ENCODE measurements around the gene PARD6A.
A peak's percentile ranks its signal among the peaks of the same experiment; 100 is the strongest.

The PARD6A gene, protein sequence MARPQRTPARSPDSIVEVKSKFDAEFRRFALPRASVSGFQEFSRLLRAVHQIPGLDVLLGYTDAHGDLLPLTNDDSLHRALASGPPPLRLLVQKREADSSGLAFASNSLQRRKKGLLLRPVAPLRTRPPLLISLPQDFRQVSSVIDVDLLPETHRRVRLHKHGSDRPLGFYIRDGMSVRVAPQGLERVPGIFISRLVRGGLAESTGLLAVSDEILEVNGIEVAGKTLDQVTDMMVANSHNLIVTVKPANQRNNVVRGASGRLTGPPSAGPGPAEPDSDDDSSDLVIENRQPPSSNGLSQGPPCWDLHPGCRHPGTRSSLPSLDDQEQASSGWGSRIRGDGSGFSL

DNA sequence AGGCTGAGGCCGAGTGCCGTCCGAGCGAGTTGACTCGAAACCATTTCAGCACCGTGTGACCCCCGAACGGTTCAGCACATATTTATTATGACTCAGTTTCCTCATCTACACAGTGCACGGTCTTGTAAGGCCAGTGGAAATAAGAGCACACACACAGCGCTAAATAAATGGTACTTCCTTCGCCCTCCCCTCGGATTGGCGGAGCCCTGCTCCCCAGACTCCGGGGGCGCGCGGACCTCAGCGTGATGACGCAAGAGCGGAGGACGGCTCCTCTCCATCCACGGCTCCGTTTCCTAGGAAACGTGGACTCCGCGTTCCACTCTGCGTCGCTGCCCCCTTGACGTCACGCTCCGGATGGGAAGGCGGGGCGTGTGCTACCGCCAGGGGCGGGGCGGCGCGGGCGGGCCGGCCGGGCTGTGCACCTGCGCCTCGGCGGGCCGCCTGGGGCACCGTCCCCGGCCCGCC, at the start of gene PARD6A:
Gene PARD6A, plus strand, starts transcription at position 397 of the 465 bp plus-strand sequence. CDS start 79 bp downstream, outside the sequence.
- TF ChIP-seq, protein P1, sequence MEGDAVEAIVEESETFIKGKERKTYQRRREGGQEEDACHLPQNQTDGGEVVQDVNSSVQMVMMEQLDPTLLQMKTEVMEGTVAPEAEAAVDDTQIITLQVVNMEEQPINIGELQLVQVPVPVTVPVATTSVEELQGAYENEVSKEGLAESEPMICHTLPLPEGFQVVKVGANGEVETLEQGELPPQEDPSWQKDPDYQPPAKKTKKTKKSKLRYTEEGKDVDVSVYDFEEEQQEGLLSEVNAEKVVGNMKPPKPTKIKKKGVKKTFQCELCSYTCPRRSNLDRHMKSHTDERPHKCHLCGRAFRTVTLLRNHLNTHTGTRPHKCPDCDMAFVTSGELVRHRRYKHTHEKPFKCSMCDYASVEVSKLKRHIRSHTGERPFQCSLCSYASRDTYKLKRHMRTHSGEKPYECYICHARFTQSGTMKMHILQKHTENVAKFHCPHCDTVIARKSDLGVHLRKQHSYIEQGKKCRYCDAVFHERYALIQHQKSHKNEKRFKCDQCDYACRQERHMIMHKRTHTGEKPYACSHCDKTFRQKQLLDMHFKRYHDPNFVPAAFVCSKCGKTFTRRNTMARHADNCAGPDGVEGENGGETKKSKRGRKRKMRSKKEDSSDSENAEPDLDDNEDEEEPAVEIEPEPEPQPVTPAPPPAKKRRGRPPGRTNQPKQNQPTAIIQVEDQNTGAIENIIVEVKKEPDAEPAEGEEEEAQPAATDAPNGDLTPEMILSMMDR (IDR thresholded peaks at IDR 0.05; ENCODE audit: control insufficient read depth, extremely low read depth, insufficient read depth), result no peak
- peak; percentile 79 for DNase-seq (ENCODE audit: low read depth)
- peak within 1 kb of the TSS; percentile 57 for H3K4me3 ChIP-seq (ENCODE audit: low read depth, low read length)

DNA sequence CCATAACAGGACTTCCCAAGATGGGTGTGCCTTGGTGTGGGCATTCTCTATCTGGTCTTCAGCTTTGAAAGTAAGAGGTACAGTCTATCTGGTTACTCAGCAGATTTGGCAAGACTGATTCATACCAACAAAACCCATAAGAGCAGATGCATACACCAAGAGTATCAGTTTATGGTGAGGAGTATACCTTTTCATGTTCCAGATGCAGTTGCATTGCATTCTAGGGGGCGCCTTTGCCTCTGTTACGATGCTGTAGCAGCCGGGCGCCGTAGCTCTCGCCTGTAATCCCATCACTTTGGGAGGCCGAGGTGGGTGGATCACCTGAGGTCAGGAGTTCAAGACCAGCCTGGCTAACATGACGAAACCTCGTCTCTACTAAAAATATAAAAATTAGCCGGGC, 47.0 kb upstream of the PARD6A start:
- TF ChIP-seq, protein P1 (IDR thresholded peaks at IDR 0.05; ENCODE audit: control insufficient read depth, extremely low read depth, insufficient read depth), result no peak
- no peak overlapping the region for H3K4me3 ChIP-seq (ENCODE audit: low read depth, low read length)
- no peak for DNase-seq (ENCODE audit: low read depth)

DNA sequence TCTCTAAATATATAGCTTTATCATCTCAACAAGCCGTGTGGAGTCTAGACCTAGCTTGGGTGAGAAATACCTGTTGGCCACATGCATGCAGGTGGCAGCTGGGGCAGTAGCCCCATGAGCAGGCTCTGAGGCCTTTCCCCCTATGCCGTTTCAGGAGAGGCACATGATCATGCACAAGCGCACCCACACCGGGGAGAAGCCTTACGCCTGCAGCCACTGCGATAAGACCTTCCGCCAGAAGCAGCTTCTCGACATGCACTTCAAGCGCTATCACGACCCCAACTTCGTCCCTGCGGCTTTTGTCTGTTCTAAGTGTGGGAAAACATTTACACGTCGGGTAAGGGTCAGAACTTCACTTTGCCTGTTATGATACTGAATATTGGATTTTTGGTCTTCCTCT, 32.5 kb upstream of the PARD6A start:
- TF ChIP-seq, protein P1 (IDR thresholded peaks at IDR 0.05; ENCODE audit: control insufficient read depth, extremely low read depth, insufficient read depth), result no peak
- no peak overlapping the region for H3K4me3 ChIP-seq (ENCODE audit: low read depth, low read length)
- no peak for DNase-seq (ENCODE audit: low read depth)

DNA sequence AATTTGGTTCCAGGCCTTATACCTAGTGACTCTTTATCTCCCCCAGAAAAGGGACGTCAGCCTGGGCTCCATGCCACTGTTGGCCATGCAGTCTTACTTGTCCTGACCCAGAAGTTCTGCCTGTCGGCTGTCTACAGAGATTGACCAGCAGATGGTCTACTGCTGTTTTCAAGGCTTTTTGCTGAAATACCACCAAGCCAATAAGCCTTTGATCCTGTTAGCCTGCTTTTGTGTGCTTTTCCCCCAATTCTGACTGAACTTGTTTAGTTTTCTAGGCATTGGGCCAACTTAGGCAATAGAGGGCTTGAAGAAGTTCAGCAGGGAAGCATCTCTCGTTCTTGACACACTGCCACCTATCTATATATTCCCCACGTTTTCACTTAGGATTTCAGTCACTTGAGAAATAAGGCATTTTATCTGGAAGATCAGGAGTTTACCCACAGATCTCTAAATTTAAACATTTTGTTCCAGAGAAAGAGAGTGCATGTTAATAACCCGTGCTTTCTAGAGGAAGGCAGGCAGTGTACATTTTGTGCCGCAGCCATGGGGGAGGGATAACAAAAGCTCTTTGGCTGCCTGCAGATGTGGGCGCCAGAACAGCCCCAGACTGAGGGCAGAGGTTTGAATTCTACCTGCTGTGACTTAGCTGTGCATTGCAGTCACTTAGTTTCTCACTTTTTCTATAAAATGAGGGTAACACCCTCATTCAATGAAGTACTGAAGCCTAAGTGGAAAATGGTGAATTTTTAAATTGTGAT, 28.2 kb upstream of the PARD6A start:
- no peak for DNase-seq (ENCODE audit: low read depth)
- H3K4me3 ChIP-seq (ENCODE audit: low read depth, low read length), result no peak overlapping the region
- TF ChIP-seq, protein P1 (IDR thresholded peaks at IDR 0.05; ENCODE audit: control insufficient read depth, extremely low read depth, insufficient read depth), result no peak

DNA sequence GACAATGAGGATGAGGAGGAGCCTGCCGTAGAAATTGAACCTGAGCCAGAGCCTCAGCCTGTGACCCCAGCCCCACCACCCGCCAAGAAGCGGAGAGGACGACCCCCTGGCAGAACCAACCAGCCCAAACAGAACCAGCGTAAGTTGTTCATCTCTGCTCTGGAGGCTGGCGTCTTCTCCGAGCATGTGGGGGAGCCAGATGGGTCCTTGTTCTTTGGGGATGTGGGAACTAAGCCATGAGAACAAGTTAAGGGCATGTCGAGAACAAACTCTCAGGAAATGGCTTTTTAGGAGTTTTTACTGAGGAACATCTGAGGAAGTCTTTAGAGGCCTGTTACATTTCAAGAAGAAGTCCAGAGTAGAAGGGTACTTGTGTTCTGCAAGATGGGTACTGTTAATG, 24.0 kb upstream of the PARD6A start:
- TF ChIP-seq, protein P1 (IDR thresholded peaks at IDR 0.05; ENCODE audit: control insufficient read depth, extremely low read depth, insufficient read depth), result no peak

DNA sequence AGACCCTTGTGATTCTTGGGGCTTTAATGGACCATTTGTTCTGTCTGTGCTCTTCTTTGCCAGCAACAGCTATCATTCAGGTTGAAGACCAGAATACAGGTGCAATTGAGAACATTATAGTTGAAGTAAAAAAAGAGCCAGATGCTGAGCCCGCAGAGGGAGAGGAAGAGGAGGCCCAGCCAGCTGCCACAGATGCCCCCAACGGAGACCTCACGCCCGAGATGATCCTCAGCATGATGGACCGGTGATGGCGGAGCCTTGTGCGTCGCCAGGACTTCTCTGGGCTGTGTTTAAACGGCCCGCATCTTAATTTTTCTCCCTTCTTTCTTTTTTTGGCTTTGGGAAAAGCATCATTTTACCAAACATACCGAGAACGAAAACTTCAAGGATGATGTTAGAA, 23.1 kb upstream of the PARD6A start:
- no peak overlapping the region for H3K4me3 ChIP-seq (ENCODE audit: low read depth, low read length)
- no peak for DNase-seq (ENCODE audit: low read depth)
- TF ChIP-seq, protein P1 (IDR thresholded peaks at IDR 0.05; ENCODE audit: control insufficient read depth, extremely low read depth, insufficient read depth), result no peak

More for the DNA sequence above, 24.0 kb upstream of the PARD6A start:
- H3K4me3 ChIP-seq (ENCODE audit: low read depth, low read length), result no peak overlapping the region
- DNase-seq (ENCODE audit: low read depth), result no peak
